Activated B cell treated with CpG ODN at 0.5 μM for 24 hours (primary cell): ENCODE measurements around the gene CLIP1. TPM values are rescaled to one million over a fixed set of nuclear protein-coding genes. Genes with fewer than 3 reads are reported as not detected.
"Not testable (repeated sequence)": the region's sequence is repeated elsewhere in the genome, so short reads cannot be mapped to it uniquely, and the experiment has no call there.

Experiments used
- ATAC-seq: fragments of 200-7000 bp; cut with Tn5 transposase; one replicate; pipeline ENCODE4 v1.10.0; 2021; ENCODE audit warnings: low read depth, mild to moderate bottlenecking, moderate library complexity
- CTCF ChIA-PET: fragments of 350-600 bp; sonication (Branson Sonifier 250); formaldehyde crosslinking; loops from one replicate; lab custom pipeline; 2021; ENCODE audit warnings: antibody characterized with exemption; lab: Charles Lee
- POLR2A ChIA-PET: fragments of 350-600 bp; sonication (Branson Sonifier 250); formaldehyde crosslinking; loops from one replicate; lab custom pipeline; 2021; ENCODE audit warnings: antibody characterized with exemption; lab: Charles Lee
- DNase-seq: peaks from one replicate; pipeline ENCODE4 v3.0.0; 2022
- H3K27ac Mint-ChIP-seq: one replicate; pipeline ENCODE4 v1.8.0; 2020; ENCODE audit warnings: mixed read lengths
- H3K27me3 Mint-ChIP-seq: one replicate; pipeline ENCODE4 v1.8.0; 2021; ENCODE audit warnings: mixed read lengths
- H3K36me3 Mint-ChIP-seq: one replicate; pipeline ENCODE4 v1.8.0; 2021; ENCODE audit warnings: low read depth, mixed read lengths
- H3K4me1 Mint-ChIP-seq: one replicate; pipeline ENCODE4 v1.8.0; 2021; ENCODE audit warnings: mixed read lengths
- H3K4me3 Mint-ChIP-seq: one replicate; pipeline ENCODE4 v1.8.0; 2020; ENCODE audit warnings: mild to moderate bottlenecking, mixed read lengths
- H3K9me3 Mint-ChIP-seq: one replicate; pipeline ENCODE4 v1.8.0; 2020; ENCODE audit warnings: mixed read lengths
- CTCF ChIP-seq: fragments of 200-600 bp; IDR thresholded peaks from one replicate; pipeline ENCODE4 v1.8.0; 2022; ENCODE audit warnings: antibody characterized with exemption, mild to moderate bottlenecking
- intact Hi-C: fragments of 100-400 bp; cut with micrococcal nuclease; formaldehyde crosslinking; loops from one replicate; pipeline ENCODE4 v1.15.1; 2024
- total RNA-seq: library from RNA; stranded (reverse); gene quantifications from 2 replicates; pipeline ENCODE4 v1.2.3, GENCODE V29; 2022

CLIP1 gene
- total RNA-seq, 1 donor from 2014 or later = 63.2 TPM

- DNase-seq (no peak), ATAC-seq (no peak)
- ChIA-PET POLR2A (no interaction called here), CTCF (no interaction called here)
- Mint-ChIP-seq H3K4me1 (no peaks in the 10 kb centered on the region), H3K27me3 (no peaks in the 10 kb centered on the region), H3K9me3 (no peaks in the 10 kb centered on the region), H3K36me3 (peaks cover 55% of the 10 kb centered on the region), H3K4me3 (no peak overlapping the region), H3K27ac (no peak overlapping the region)
- no peak for TF ChIP-seq CTCF
- intact Hi-C loops = no loop called here
These were observed 147.0 kb downstream of the CLIP1 start for GRCh38 chr12:122275459-122275858.

- ATAC-seq = peak; percentile 84
- peaks cover 37% of the 10 kb centered on the region for H3K36me3 Mint-ChIP-seq
These were observed 156.1 kb downstream of the CLIP1 start, which contains the start of gene VPS33A for GRCh38 chr12:122266230-122266901. Gene VPS33A, minus strand, starts transcription at chr12:122266494. Its CDS starts 86 bp downstream, at chr12:122266408.

GRCh38 chr12:122265886-122266229 is 156.6 kb downstream of the CLIP1 start:
- ChIA-PET POLR2A (interaction anchor here (0.6 to 2.3 kb wide), 5 partner anchors 14 to 967 kb away, joined by 3 to 32 read pairs (median 7); partner anchors contain the start of genes DIABLO, MPHOSPH9, MTRFR and ZCCHC8), CTCF (no interaction called here)
- H3K27me3 Mint-ChIP-seq = peaks cover 2% of the 10 kb centered on the region
- peak overlapping the region; percentile 98 for H3K27ac Mint-ChIP-seq
- ATAC-seq = peak; percentile 54
- no peaks in the 10 kb centered on the region for H3K9me3 Mint-ChIP-seq
- peak overlapping the region; percentile 97 for H3K4me3 Mint-ChIP-seq
- peaks cover 21% of the 10 kb centered on the region for H3K4me1 Mint-ChIP-seq
- TF ChIP-seq CTCF = no peak
- intact Hi-C loops = loop anchor here (1.0 to 10.0 kb wide), 6 partner anchors 40 to 1709 kb away; partner anchors contain the start of genes CCDC92, CLIP1, DENR and DIABLO
- H3K36me3 Mint-ChIP-seq = peaks cover 41% of the 10 kb centered on the region
- no peak for DNase-seq

More at GRCh38 chr12:122266230-122266901, 156.1 kb downstream of the CLIP1 start, which contains the start of gene VPS33A:
- POLR2A ChIA-PET = interaction anchor here (0.6 to 2.3 kb wide), 19 partner anchors 14 to 1685 kb away, joined by 3 to 32 read pairs (median 5); partner anchors contain the start of genes DIABLO, KNTC1, POP5 and RSRC2
- peak; percentile 88 for DNase-seq
- no peak for TF ChIP-seq CTCF
- intact Hi-C loops = loop anchor here (1.0 to 10.0 kb wide), 6 partner anchors 40 to 1708 kb away; partner anchors contain the start of genes CCDC92, CLIP1, DENR and DIABLO
- H3K27me3 Mint-ChIP-seq = peaks cover 2% of the 10 kb centered on the region
- CTCF ChIA-PET = interaction anchor here (0.6 to 0.7 kb wide), 2 partner anchors 103 to 472 kb away, joined by 4 read pairs; no protein-coding TSS in a partner anchor
- H3K27ac Mint-ChIP-seq = peak within 1 kb of the TSS; percentile 98
- peaks cover 21% of the 10 kb centered on the region for H3K4me1 Mint-ChIP-seq
- peak within 1 kb of the TSS; percentile 97 for H3K4me3 Mint-ChIP-seq
- H3K9me3 Mint-ChIP-seq = no peaks in the 10 kb centered on the region

GRCh38 chr12:122265476-122265875 is 157.0 kb downstream of the CLIP1 start:
- ChIA-PET CTCF (no interaction called here), POLR2A (interaction anchor here (0.6 to 2.3 kb wide), 4 partner anchors 39 to 968 kb away, joined by 3 to 32 read pairs (median 6); partner anchors contain the start of genes DIABLO, MPHOSPH9, MTRFR and ZCCHC8)
- intact Hi-C loops = loop anchor here (5.0 to 10.0 kb wide), 2 partner anchors 157 to 1709 kb away; partner anchors contain the start of genes CCDC92, CLIP1 and ZNF664
- peak overlapping the region; percentile 97 for H3K4me3 Mint-ChIP-seq
- no peak for TF ChIP-seq CTCF
- H3K4me1 Mint-ChIP-seq = peaks cover 21% of the 10 kb centered on the region
- ATAC-seq = no peak
- H3K36me3 Mint-ChIP-seq = peaks cover 44% of the 10 kb centered on the region
- H3K27me3 Mint-ChIP-seq = peaks cover 2% of the 10 kb centered on the region
- no peaks in the 10 kb centered on the region for H3K9me3 Mint-ChIP-seq
- DNase-seq = no peak
- peak overlapping the region; percentile 98 for H3K27ac Mint-ChIP-seq

GRCh38 chr12:122260735-122261134 is 161.7 kb downstream of the CLIP1 start:
- DNase-seq, H3K27me3 Mint-ChIP-seq, H3K27ac Mint-ChIP-seq, H3K4me1 Mint-ChIP-seq, H3K4me3 Mint-ChIP-seq, POLR2A ChIA-PET, ATAC-seq, CTCF ChIA-PET, H3K9me3 Mint-ChIP-seq: not testable (repeated sequence)
- intact Hi-C loops = loop anchor here (10.0 kb wide), 1 partner anchor 1714 kb away; the partner anchor contains the start of genes CCDC92 and ZNF664
- H3K36me3 Mint-ChIP-seq = peaks cover 71% of the 10 kb centered on the region

GRCh38 chr12:122258939-122259338 is 163.5 kb downstream of the CLIP1 start:
- CTCF ChIA-PET, intact Hi-C loops, H3K27ac Mint-ChIP-seq, DNase-seq, H3K4me3 Mint-ChIP-seq, ATAC-seq, H3K9me3 Mint-ChIP-seq, POLR2A ChIA-PET, H3K4me1 Mint-ChIP-seq, H3K27me3 Mint-ChIP-seq: not testable (repeated sequence)
- peaks cover 74% of the 10 kb centered on the region for H3K36me3 Mint-ChIP-seq

- H3K9me3 Mint-ChIP-seq, intact Hi-C loops, H3K4me3 Mint-ChIP-seq, H3K27me3 Mint-ChIP-seq, ATAC-seq, DNase-seq, CTCF ChIA-PET, H3K4me1 Mint-ChIP-seq, H3K27ac Mint-ChIP-seq, POLR2A ChIA-PET: not testable (repeated sequence)
- peaks cover 72% of the 10 kb centered on the region for H3K36me3 Mint-ChIP-seq
These were observed 164.0 kb downstream of the CLIP1 start for GRCh38 chr12:122258462-122258861.
